Gastroesophageal sphincter (tissue), 4 donors: ENCODE results near the gene CPVL. TPM values are rescaled to one million over a fixed set of nuclear protein-coding genes. Genes with fewer than 3 reads are reported as not detected.

Experiments
- total RNA-seq, 4 donors: library from RNA; depleted of rRNA; stranded (reverse); fragments of >200 nt; gene quantifications; one replicate each; pipeline ENCODE4 v1.1.0, GENCODE V29; 2016

Gene CPVL
- total RNA-seq, 4 donors from 2014 or later = 4.8 to 24.6 (median 15.1) TPM

Other genes with a start within 250 kb of the CPVL start
- 1 to 10 TPM; 1.6 to 6.6 (median 3.9) TPM for gene TRIL, start 188.2 kb downstream of the CPVL start, total RNA-seq
- gene CHN2, start 48.2 kb upstream of the CPVL start, total RNA-seq = 10 to 100 TPM in 2 of 4 donors, 1 to 10 TPM in 2; 7.6 to 15.3 (median 10.0) TPM